B cell (primary cell): ENCODE measurements around the gene STIMATE. TPM values are rescaled to one million over a fixed set of nuclear protein-coding genes. Genes with fewer than 3 reads are reported as not detected.

Experiments used
- ATAC-seq: fragments of 200-7000 bp; cut with Tn5 transposase; one replicate; pipeline ENCODE4 v1.10.0; 2021; ENCODE audit warnings: low read depth, mild to moderate bottlenecking, moderate number of reproducible peaks, moderate library complexity
- CTCF ChIA-PET: fragments of 350-600 bp; sonication (Branson Sonifier 250); formaldehyde crosslinking; loops from one replicate; lab custom pipeline; 2021; ENCODE audit warnings: antibody characterized with exemption, inconsistent platforms; lab: Charles Lee
- POLR2A ChIA-PET: fragments of 350-600 bp; sonication (Branson Sonifier 250); formaldehyde crosslinking; loops from one replicate; lab custom pipeline; 2021; ENCODE audit warnings: antibody characterized with exemption; lab: Charles Lee
- DNase-seq: peaks from one replicate; pipeline ENCODE4 v3.0.0; 2013
- H2AFZ ChIP-seq: 2 replicates; pipeline ENCODE4 v1.6.1; 2012; ENCODE audit warnings: mild to moderate bottlenecking, low read depth, low read length; ENCODE audit not compliant: insufficient read depth, poor library complexity, severe bottlenecking
- H3K27ac ChIP-seq, 2 donors: 1 replicate in 1 of 2; 2 replicates in 1 of 2; pipeline ENCODE4 v1.5.1; 2012 to 2013; ENCODE audit warnings: low read length in 2 of 2, mild to moderate bottlenecking in 2 of 2, moderate library complexity in 1 of 2
- H3K27me3 ChIP-seq, 4 experiments: fragments of 200-600 bp in 1 of 4; sonication (generic) in 1 of 4; replicated peaks in 1 of 4; 1 replicate in 2 of 4; 2 replicates in 2 of 4; pipeline versions ENCODE4 v1.6.1 to v1.7.0; 2013 to 2016; ENCODE audit warnings: low read length in 3 of 4, mild to moderate bottlenecking in 2 of 4, mixed read lengths in 1 of 4, moderate library complexity in 1 of 4; ENCODE audit not compliant: insufficient read depth in 4 of 4, control insufficient read depth in 3 of 4; ENCODE audit errors: control extremely low read depth in 1 of 4
- H3K36me3 ChIP-seq, 2 experiments: replicated peaks in 1 of 2; 1 replicate in 1 of 2; 2 replicates in 1 of 2; pipeline versions ENCODE4 v1.6.1 to v1.7.1; 2013; ENCODE audit warnings: low read length in 1 of 2; ENCODE audit not compliant: insufficient read depth in 2 of 2, control insufficient read depth in 1 of 2; ENCODE audit errors: control extremely low read depth in 1 of 2, extremely low read depth in 1 of 2
- H3K4me1 ChIP-seq, 2 donors: fragments of 200-600 bp in 1 of 2; sonication (generic) in 1 of 2; 1 replicate in 1 of 2; 2 replicates in 1 of 2; pipeline versions ENCODE4 v1.5.1 to v1.6.1; 2013 to 2017; ENCODE audit warnings: low read length in 2 of 2; ENCODE audit not compliant: control insufficient read depth in 2 of 2, insufficient read depth in 2 of 2
- H3K4me2 ChIP-seq: replicated peaks from 2 replicates; pipeline ENCODE3; 2012; ENCODE audit warnings: mild to moderate bottlenecking, low read depth, low read length; ENCODE audit not compliant: poor library complexity, severe bottlenecking
- H3K4me3 ChIP-seq, 5 experiments: fragments of 200-600 bp in 1 of 5; sonication (generic) in 1 of 5; 1 replicate in 3 of 5; 2 replicates in 2 of 5; pipeline versions ENCODE4 v1.5.1 to v1.7.0; 2011 to 2016; ENCODE audit warnings: low read length in 4 of 5, mild to moderate bottlenecking in 4 of 5, low read depth in 2 of 5, control low read depth in 1 of 5, moderate library complexity in 1 of 5; ENCODE audit not compliant: insufficient read depth in 1 of 5; ENCODE audit errors: control extremely low read depth in 1 of 5, extremely low read depth in 1 of 5
- H3K79me2 ChIP-seq: fragments of 200-600 bp; sonication (generic); one replicate; pipeline ENCODE4 v1.6.0; 2016; ENCODE audit warnings: low read length; ENCODE audit not compliant: control insufficient read depth, insufficient read depth
- H3K9ac ChIP-seq: fragments of 200-600 bp; sonication (generic); 2 replicates; pipeline ENCODE4 v1.6.1; 2017; ENCODE audit warnings: mild to moderate bottlenecking, low read length, moderate library complexity
- H3K9me3 ChIP-seq, 3 donors: one replicate each; pipeline versions ENCODE4 v1.6.1 to v1.7.1; 2013; ENCODE audit warnings: low read length in 2 of 3; ENCODE audit not compliant: control insufficient read depth in 2 of 3, insufficient read depth in 1 of 3; ENCODE audit errors: control extremely low read depth in 1 of 3
- H4K20me1 ChIP-seq: 2 replicates; pipeline ENCODE4 v1.6.0; 2012; ENCODE audit warnings: mild to moderate bottlenecking, low read length; ENCODE audit not compliant: insufficient read depth, control insufficient read depth, poor library complexity, severe bottlenecking
- H3K27ac Mint-ChIP-seq: one replicate; pipeline ENCODE4 v1.8.0; 2021; ENCODE audit warnings: mixed read lengths
- H3K27me3 Mint-ChIP-seq: one replicate; pipeline ENCODE4 v1.8.0; 2021; ENCODE audit warnings: mixed read lengths
- H3K4me1 Mint-ChIP-seq: one replicate; pipeline ENCODE4 v1.8.0; 2021; ENCODE audit warnings: mixed read lengths
- H3K4me3 Mint-ChIP-seq: one replicate; pipeline ENCODE4 v1.8.0; 2021; ENCODE audit warnings: mixed read lengths
- H3K9me3 Mint-ChIP-seq: one replicate; pipeline ENCODE4 v1.8.0; 2022; ENCODE audit warnings: mixed read lengths; ENCODE audit not compliant: insufficient read depth
- EZH2 ChIP-seq: IDR thresholded peaks from 2 replicates; pipeline ENCODE4 v1.6.1; 2012; ENCODE audit warnings: borderline replicate concordance, low read depth, mild to moderate bottlenecking, moderate library complexity, low read length; ENCODE audit not compliant: insufficient read depth, poor library complexity, severe bottlenecking
- WGBS: methylation state at CpG from one replicate; pipeline ENCODE4 v1.1.5; 2013; ENCODE audit warnings: missing lambda C conversion rate; ENCODE audit not compliant: insufficient coverage; 5-methylcytosine and 5-hydroxymethylcytosine counted together
- intact Hi-C: fragments of 100-400 bp; cut with micrococcal nuclease; formaldehyde crosslinking; loops from one replicate; pipeline ENCODE4 v1.10.0; 2022
- polyA plus RNA-seq: library from polyadenylated mRNA; depleted of rRNA; stranded (reverse); fragments of >200 nt; gene quantifications from 2 replicates; pipeline ENCODE4 v1.2.3, GENCODE V29; 2012
- total RNA-seq, 2 donors: library from RNA; stranded (reverse); fragments of 120-200 nt in 1 of 2; gene quantifications; 1 replicate in 1 of 2; 2 replicates in 1 of 2; pipeline versions ENCODE4 v1.2.3 to v1.2.4, GENCODE V29; 2013 to 2022
- TF ChIP-seq, protein P1 (sequence below): fragments of 200-600 bp; IDR thresholded peaks from one replicate; pipeline ENCODE4 v1.8.0; 2022; ENCODE audit warnings: antibody characterized with exemption, mild to moderate bottlenecking

STIMATE gene
- total and polyA plus RNA-seq, 2 donors (not counting 1 experiment from before 2014, with no cell fraction given) = 24.6 to 38.4 TPM

DNA sequence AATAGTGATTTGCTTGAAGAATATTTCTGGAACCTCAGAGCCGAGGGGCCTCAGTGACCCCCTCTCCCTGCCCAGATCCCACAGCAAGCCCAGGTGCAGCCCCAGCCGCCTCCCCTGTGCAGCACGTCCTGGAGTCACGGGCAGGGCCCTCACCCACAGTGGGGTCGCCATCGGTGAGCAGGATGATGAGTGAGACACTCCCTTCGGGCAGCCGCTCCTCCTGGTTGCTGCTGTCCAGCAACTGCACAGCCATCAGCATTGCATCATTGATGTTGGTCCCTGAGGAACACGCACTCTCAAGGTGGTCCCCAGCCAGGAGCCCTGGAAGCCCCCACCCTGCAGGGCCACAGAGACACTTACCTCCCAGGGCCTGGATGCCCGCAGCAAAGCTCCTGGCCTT lies 73.3 kb downstream of the STIMATE start:
- Histone ChIP-seq H3K4me2 (no peak overlapping the region), H3K36me3 (no peaks in the 10 kb centered on the region), H3K27ac (no peak overlapping the region), H3K9ac (no peak overlapping the region), H3K4me3 (no peak overlapping the region), H4K20me1 (no peaks in the 10 kb centered on the region), H2AFZ (no peak overlapping the region), H3K27me3 (no peaks in the 10 kb centered on the region), H3K4me1 (no peaks in the 10 kb centered on the region), H3K79me2 (no peaks in the 10 kb centered on the region), H3K9me3 (no peaks in the 10 kb centered on the region)
- intact Hi-C loops = no loop called here
- Mint-ChIP-seq H3K4me1 (no peaks in the 10 kb centered on the region), H3K4me3 (no peak overlapping the region), H3K27ac (no peak overlapping the region), H3K27me3 (no peaks in the 10 kb centered on the region), H3K9me3 (no peaks in the 10 kb centered on the region)
- DNase-seq = no peak
- ATAC-seq = no peak
- TF ChIP-seq, protein P1, sequence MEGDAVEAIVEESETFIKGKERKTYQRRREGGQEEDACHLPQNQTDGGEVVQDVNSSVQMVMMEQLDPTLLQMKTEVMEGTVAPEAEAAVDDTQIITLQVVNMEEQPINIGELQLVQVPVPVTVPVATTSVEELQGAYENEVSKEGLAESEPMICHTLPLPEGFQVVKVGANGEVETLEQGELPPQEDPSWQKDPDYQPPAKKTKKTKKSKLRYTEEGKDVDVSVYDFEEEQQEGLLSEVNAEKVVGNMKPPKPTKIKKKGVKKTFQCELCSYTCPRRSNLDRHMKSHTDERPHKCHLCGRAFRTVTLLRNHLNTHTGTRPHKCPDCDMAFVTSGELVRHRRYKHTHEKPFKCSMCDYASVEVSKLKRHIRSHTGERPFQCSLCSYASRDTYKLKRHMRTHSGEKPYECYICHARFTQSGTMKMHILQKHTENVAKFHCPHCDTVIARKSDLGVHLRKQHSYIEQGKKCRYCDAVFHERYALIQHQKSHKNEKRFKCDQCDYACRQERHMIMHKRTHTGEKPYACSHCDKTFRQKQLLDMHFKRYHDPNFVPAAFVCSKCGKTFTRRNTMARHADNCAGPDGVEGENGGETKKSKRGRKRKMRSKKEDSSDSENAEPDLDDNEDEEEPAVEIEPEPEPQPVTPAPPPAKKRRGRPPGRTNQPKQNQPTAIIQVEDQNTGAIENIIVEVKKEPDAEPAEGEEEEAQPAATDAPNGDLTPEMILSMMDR = no peak
- no peak for TF ChIP-seq EZH2
- ChIA-PET CTCF (no interaction called here), POLR2A (no interaction called here)
- WGBS = 95% methylated on average over 10 of the region's 10 CpGs

DNA sequence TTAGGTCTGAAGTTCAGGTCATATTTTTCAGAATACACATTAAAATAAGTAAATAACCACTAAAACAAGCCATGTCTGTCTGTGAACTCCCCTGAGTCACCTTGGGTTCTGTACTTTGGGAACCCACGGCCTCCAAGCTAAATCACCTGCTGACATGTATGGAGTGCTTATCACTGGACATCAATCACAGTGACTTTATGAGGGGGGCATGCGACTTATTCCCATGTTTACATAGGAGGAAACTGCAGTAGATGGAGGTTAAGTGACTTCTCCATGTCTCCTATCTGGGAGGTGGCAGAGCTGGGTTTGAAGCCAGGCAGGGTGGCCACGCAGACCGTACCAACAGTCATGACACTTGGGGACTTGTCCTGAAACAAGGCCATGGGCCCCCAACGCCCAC lies 75.0 kb downstream of the STIMATE start:
- H3K27ac Mint-ChIP-seq = no peak overlapping the region
- Histone ChIP-seq H2AFZ (no peak overlapping the region), H3K79me2 (no peaks in the 10 kb centered on the region), H3K4me1 (no peaks in the 10 kb centered on the region), H4K20me1 (no peaks in the 10 kb centered on the region), H3K9me3 (no peaks in the 10 kb centered on the region), H3K9ac (no peak overlapping the region), H3K36me3 (no peaks in the 10 kb centered on the region), H3K27ac (no peak overlapping the region), H3K4me2 (no peak overlapping the region), H3K27me3 (no peaks in the 10 kb centered on the region), H3K4me3 (no peak overlapping the region)
- ChIA-PET POLR2A (no interaction called here), CTCF (interaction anchor here (1.3 to 2.8 kb wide), 2 partner anchors 20 to 80 kb away, joined by 3 to 12 read pairs; no protein-coding TSS in a partner anchor)
- no peaks in the 10 kb centered on the region for H3K9me3 Mint-ChIP-seq
- H3K27me3 Mint-ChIP-seq = no peaks in the 10 kb centered on the region
- no peak for ATAC-seq
- no peaks in the 10 kb centered on the region for H3K4me1 Mint-ChIP-seq
- H3K4me3 Mint-ChIP-seq = no peak overlapping the region
- intact Hi-C loops = no loop called here
- no peak for TF ChIP-seq EZH2
- TF ChIP-seq, protein P1 = no peak
- WGBS = 96% methylated on average over 4 of the region's 5 CpGs
- DNase-seq = no peak
